ENCODE measurements around the gene CCDC63. TPM values are rescaled to one million over a fixed set of nuclear protein-coding genes. Genes with fewer than 3 reads are reported as not detected.

CCDC63 gene
- total RNA-seq, 1 experiment from 2014 or later = not detected

Other genes starting within 250 kb of the CCDC63 start
- gene TCTN1, start 232.9 kb upstream of the CCDC63 start, total RNA-seq (2014; rRNA removed; shearing (Covaris generic)) = 18.9 and 24.6 TPM in 2 replicates
- 2.2 and 3.2 TPM in 2 replicates for gene HVCN1, start 157.9 kb upstream of the CCDC63 start, total RNA-seq (2014; rRNA removed; shearing (Covaris generic))
- 138 and 148 TPM in 2 replicates for gene PPP1CC, start 104.1 kb upstream of the CCDC63 start, total RNA-seq (2014; rRNA removed; shearing (Covaris generic))
- not detected in 2 replicates for gene MYL2, start 73.6 kb downstream of the CCDC63 start, total RNA-seq (2014; rRNA removed; shearing (Covaris generic))
- gene CUX2, start 187.2 kb downstream of the CCDC63 start, total RNA-seq (2014; rRNA removed; shearing (Covaris generic)) = not detected in 2 replicates